Gastrocnemius medialis (tissue), 4 donors: ENCODE results near the gene BPIFB1.

Experiments used
- CTCF ChIP-seq, 5 experiments: fragments of 450-650 bp in 3 of 5; fragments of 200-600 bp in 2 of 5; sonication (generic) in 2 of 5; IDR thresholded peaks in 4 of 5; conservative IDR thresholded peaks in 1 of 5; 1 replicate in 4 of 5; 2 replicates in 1 of 5; pipeline ENCODE4 v1.5.1; 2016 to 2019; ENCODE audit warnings: antibody characterized with exemption in 5 of 5, mild to moderate bottlenecking in 3 of 5, moderate library complexity in 3 of 5
- POLR2A ChIP-seq, 2 donors: fragments of 450-650 bp; IDR thresholded peaks; one replicate each; pipeline ENCODE4 v1.6.1; 2017; ENCODE audit warnings: antibody characterized with exemption in 2 of 2, mild to moderate bottlenecking in 2 of 2, moderate library complexity in 2 of 2

DNA sequence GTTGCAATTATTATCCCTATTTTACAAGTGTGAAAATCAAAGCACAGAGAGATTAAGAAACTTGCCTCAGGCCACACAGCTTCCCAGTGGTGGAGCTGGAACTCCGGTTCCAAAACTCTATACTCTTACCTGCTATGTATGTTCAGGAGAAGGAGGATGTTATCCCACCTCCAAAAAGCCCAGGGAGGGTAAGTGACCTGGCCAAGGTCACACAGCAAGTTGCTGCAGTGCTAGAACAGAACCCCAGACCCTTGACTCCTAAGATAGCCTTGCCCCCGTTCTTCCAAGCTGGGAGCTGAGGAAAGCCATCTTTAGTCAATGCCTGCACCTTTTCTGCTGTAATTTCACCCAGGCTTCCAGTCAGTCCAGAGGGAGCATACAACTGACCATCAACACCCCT, 42.3 kb downstream of the BPIFB1 start:
- TF ChIP-seq CTCF (IDR thresholded peaks at IDR 0.05 in 4 of 5, conservative IDR thresholded peaks at IDR 0.05 in 1 of 5) (no peak), POLR2A (IDR thresholded peaks at IDR 0.05) (no peak)
